Astrocyte (in vitro differentiated cells and primary cell): ENCODE data around the gene TXLNA. TPM values are rescaled to one million over a fixed set of nuclear protein-coding genes. Genes with fewer than 3 reads are reported as not detected.

Source experiments
- DNase-seq: peaks from one replicate; pipeline ENCODE4 v3.0.0-alpha.2; 2010; ENCODE audit warnings: low read depth
- FAIRE-seq: peaks from 2 replicates; lab custom pipeline; 2011; peaks lifted over from hg19 to GRCh38; lab: Jason Lieb, UNC
- H2AFZ ChIP-seq: 2 replicates; pipeline ENCODE4 v1.6.0; 2012; ENCODE audit warnings: low read depth, low read length, inconsistent platforms
- H3K27ac ChIP-seq: 2 replicates; pipeline ENCODE4 v1.5.1; 2011; ENCODE audit warnings: low read depth, low read length, inconsistent platforms
- H3K27me3 ChIP-seq: 2 replicates; pipeline ENCODE4 v1.6.0; 2011; ENCODE audit warnings: low read length, inconsistent platforms; ENCODE audit not compliant: insufficient read depth
- H3K36me3 ChIP-seq: 2 replicates; pipeline ENCODE4 v1.5.1; 2011; ENCODE audit warnings: low read length, inconsistent platforms; ENCODE audit not compliant: insufficient read depth
- H3K4me1 ChIP-seq: 2 replicates; pipeline ENCODE4 v1.5.1; 2011; ENCODE audit warnings: low read length, inconsistent platforms; ENCODE audit not compliant: insufficient read depth
- H3K4me2 ChIP-seq: 2 replicates; pipeline ENCODE4 v1.6.0; 2012; ENCODE audit warnings: low read length, inconsistent platforms
- H3K4me3 ChIP-seq: 2 replicates; pipeline ENCODE4 v1.5.1; 2011; ENCODE audit warnings: low read depth, mild to moderate bottlenecking, low read length, inconsistent platforms; ENCODE audit not compliant: insufficient read depth
- H3K79me2 ChIP-seq: 2 replicates; pipeline ENCODE4 v1.6.0; 2012; ENCODE audit warnings: mild to moderate bottlenecking, low read length, inconsistent platforms; ENCODE audit not compliant: insufficient read depth
- H3K9ac ChIP-seq: 2 replicates; pipeline ENCODE4 v1.6.0; 2012; ENCODE audit warnings: mild to moderate bottlenecking, low read length, inconsistent platforms
- H3K9me3 ChIP-seq: 2 replicates; pipeline ENCODE4 v1.5.1; 2012; ENCODE audit warnings: low read depth, mild to moderate bottlenecking, low read length, inconsistent platforms; ENCODE audit not compliant: insufficient read depth
- H4K20me1 ChIP-seq: 2 replicates; pipeline ENCODE4 v1.6.0; 2012; ENCODE audit warnings: low read length, inconsistent platforms; ENCODE audit not compliant: insufficient read depth
- H3K27ac Mint-ChIP-seq: one replicate; pipeline ENCODE4 v1.8.0; 2021; ENCODE audit warnings: mild to moderate bottlenecking, mixed read lengths; ENCODE audit not compliant: unreplicated experiment
- H3K27me3 Mint-ChIP-seq: one replicate; pipeline ENCODE4 v1.8.0; 2021; ENCODE audit warnings: low read depth, mixed read lengths; ENCODE audit not compliant: unreplicated experiment
- H3K36me3 Mint-ChIP-seq: one replicate; pipeline ENCODE4 v1.8.0; 2021; ENCODE audit warnings: low read depth, mixed read lengths; ENCODE audit not compliant: unreplicated experiment
- H3K4me1 Mint-ChIP-seq: one replicate; pipeline ENCODE4 v1.8.0; 2021; ENCODE audit warnings: low read depth, mixed read lengths; ENCODE audit not compliant: unreplicated experiment
- H3K4me3 Mint-ChIP-seq: one replicate; pipeline ENCODE4 v1.8.0; 2021; ENCODE audit warnings: mild to moderate bottlenecking, moderate library complexity, mixed read lengths; ENCODE audit not compliant: unreplicated experiment
- H3K9me3 Mint-ChIP-seq: one replicate; pipeline ENCODE4 v1.8.0; 2021; ENCODE audit warnings: mild to moderate bottlenecking, mixed read lengths; ENCODE audit not compliant: unreplicated experiment
- CTCF ChIP-seq: IDR thresholded peaks from 2 replicates; pipeline ENCODE4 v1.5.1; 2011; ENCODE audit warnings: low read depth, mild to moderate bottlenecking, inconsistent platforms, low read length, moderate library complexity; ENCODE audit not compliant: insufficient read depth
- EZH2 ChIP-seq: IDR thresholded peaks from 2 replicates; pipeline ENCODE4 v1.6.1; 2012; ENCODE audit warnings: mild to moderate bottlenecking, low read length, inconsistent platforms; ENCODE audit not compliant: insufficient read depth
- total RNA-seq: library from RNA; stranded (reverse); gene quantifications from 2 replicates; pipeline ENCODE4 v1.2.1, GENCODE V29; 2021

The TXLNA gene
- total RNA-seq, 1 donor from 2014 or later: 65.8 TPM

GRCh38 chr1:32247452-32247851 is 68.0 kb downstream of the TXLNA start:
- Histone ChIP-seq H3K9me3 (no peaks in the 10 kb centered on the region), H4K20me1 (no peaks in the 10 kb centered on the region), H3K4me3 (no peak overlapping the region), H3K9ac (no peak overlapping the region), H3K27me3 (no peaks in the 10 kb centered on the region), H3K27ac (no peak overlapping the region), H3K79me2 (no peaks in the 10 kb centered on the region), H3K4me2 (no peak overlapping the region), H3K4me1 (peaks cover 23% of the 10 kb centered on the region), H3K36me3 (no peaks in the 10 kb centered on the region), H2AFZ (no peak overlapping the region)
- TF ChIP-seq EZH2: no peak
- no peak for TF ChIP-seq CTCF
- Mint-ChIP-seq H3K4me3 (no peak overlapping the region), H3K4me1 (peaks cover 10% of the 10 kb centered on the region), H3K27me3 (peaks cover 5% of the 10 kb centered on the region), H3K36me3 (no peaks in the 10 kb centered on the region), H3K9me3 (peaks cover 2% of the 10 kb centered on the region), H3K27ac (no peak overlapping the region)
- DNase-seq (no peak), FAIRE-seq (no peak)

Other genes with a start within 250 kb of the TXLNA start
- 260 and 271 TPM in 2 replicates for gene PTP4A2, start 241.3 kb upstream of the TXLNA start, total RNA-seq
- 126 and 139 TPM in 2 replicates for gene KHDRBS1, start 165.8 kb upstream of the TXLNA start, total RNA-seq
- 11.8 and 13.3 TPM in 2 replicates for gene TMEM39B, start 106.7 kb upstream of the TXLNA start, total RNA-seq
- 113 and 122 TPM in 2 replicates for gene KPNA6, start 71.6 kb upstream of the TXLNA start, total RNA-seq
- gene CCDC28B, start 20.9 kb downstream of the TXLNA start, total RNA-seq: 16.0 and 19.2 TPM in 2 replicates
- 0.87 and 1.0 TPM in 2 replicates for gene IQCC, start 26.0 kb downstream of the TXLNA start, total RNA-seq
- not detected in 2 replicates for gene DCDC2B, start 29.4 kb downstream of the TXLNA start, total RNA-seq
- 16.7 and 17.3 TPM in 2 replicates for gene TMEM234, start 42.7 kb downstream of the TXLNA start, total RNA-seq
- 173 and 184 TPM in 2 replicates for gene EIF3I, start 42.7 kb downstream of the TXLNA start, total RNA-seq
- gene FAM167B, start 67.5 kb downstream of the TXLNA start, total RNA-seq: 0.64 and 0.75 TPM in 2 replicates
- 0.30 TPM in 1 of 2 replicates, not detected in the other for gene LCK, start 71.6 kb downstream of the TXLNA start, total RNA-seq
- 94.1 and 99.6 TPM in 2 replicates for gene HDAC1, start 112.4 kb downstream of the TXLNA start, total RNA-seq
- gene MARCKSL1, start 156.6 kb downstream of the TXLNA start, total RNA-seq: 185 and 213 TPM in 2 replicates
- 3.5 and 4.2 TPM in 2 replicates for gene FAM229A, start 182.8 kb downstream of the TXLNA start, total RNA-seq
- 0.32 and 0.87 TPM in 2 replicates for gene TSSK3, start 182.9 kb downstream of the TXLNA start, total RNA-seq
- 71.9 and 73.1 TPM in 2 replicates for gene BSDC1, start 214.8 kb downstream of the TXLNA start, total RNA-seq